RWPE2 (cell line): ENCODE data around the gene SLIRP.
"Not testable (repeated sequence)": the region's sequence is repeated elsewhere in the genome, so short reads cannot be mapped to it uniquely, and the experiment has no call there.

Experiments used
- ATAC-seq: fragments of 200-7000 bp; cut with Tn5 transposase; 3 replicates; pipeline ENCODE4 v1.9.1; 2021; ENCODE audit warnings: low read depth
- DNase-seq: peaks from one replicate; pipeline ENCODE4 v3.0.0-alpha.2; 2020; ENCODE audit warnings: low spot score
- H3K27ac ChIP-seq: fragments of 450-650 bp; 2 replicates; pipeline ENCODE4 v1.5.1; 2017; ENCODE audit warnings: mild to moderate bottlenecking; ENCODE audit not compliant: poor library complexity, severe bottlenecking
- H3K27me3 ChIP-seq: fragments of 250-450 bp; sonication (Bioruptor Pico); 2 replicates; pipeline ENCODE4 v1.5.1; 2021; ENCODE audit warnings: mild to moderate bottlenecking, moderate library complexity; ENCODE audit not compliant: insufficient read depth, poor library complexity, severe bottlenecking
- H3K36me3 ChIP-seq: fragments of 250-450 bp; sonication (Bioruptor Pico); 2 replicates; pipeline ENCODE4 v1.5.1; 2020; ENCODE audit warnings: low read depth, mild to moderate bottlenecking, moderate library complexity
- H3K4me1 ChIP-seq: fragments of 250-450 bp; sonication (Bioruptor Pico); 2 replicates; pipeline ENCODE4 v1.5.1; 2021; ENCODE audit warnings: mild to moderate bottlenecking, moderate library complexity; ENCODE audit not compliant: insufficient read depth, poor library complexity, severe bottlenecking
- H3K4me3 ChIP-seq: fragments of 250-450 bp; sonication (Bioruptor Pico); 2 replicates; pipeline ENCODE4 v1.5.1; 2021; ENCODE audit warnings: mild to moderate bottlenecking, moderate library complexity; ENCODE audit not compliant: severe bottlenecking
- H3K9me3 ChIP-seq: fragments of 250-450 bp; sonication (Bioruptor Pico); 2 replicates; pipeline ENCODE4 v1.5.1; 2021; ENCODE audit warnings: mild to moderate bottlenecking, moderate library complexity; ENCODE audit not compliant: severe bottlenecking
- CTCF ChIP-seq: fragments of 450-650 bp; IDR thresholded peaks from one replicate; pipeline ENCODE4 v1.5.1; 2017; ENCODE audit warnings: mild to moderate bottlenecking, moderate library complexity; ENCODE audit not compliant: poor library complexity, severe bottlenecking

SLIRP gene

GRCh38 chr14:77738559-77739250 lies 30.8 kb downstream of the SLIRP start:
- ATAC-seq (no peak), DNase-seq (no peak)
- Histone ChIP-seq H3K4me3 (no peak overlapping the region), H3K27ac (no peak overlapping the region), H3K9me3 (no peaks in the 10 kb centered on the region), H3K36me3 (peaks cover 90% of the 10 kb centered on the region), H3K27me3 (no peaks in the 10 kb centered on the region), H3K4me1 (no peaks in the 10 kb centered on the region)
- TF ChIP-seq CTCF, result no peak

- H3K36me3 ChIP-seq, result peaks cover 83% of the 10 kb centered on the region
- no peak for TF ChIP-seq CTCF
- H3K4me1 ChIP-seq, result no peaks in the 10 kb centered on the region
- DNase-seq, result no peak
- H3K4me3 ChIP-seq, result no peak overlapping the region
- no peak for ATAC-seq
- H3K27ac ChIP-seq, result no peak overlapping the region
- H3K27me3 ChIP-seq, result no peaks in the 10 kb centered on the region
- no peaks in the 10 kb centered on the region for H3K9me3 ChIP-seq
Observed at GRCh38 chr14:77741438-77741837, 33.5 kb downstream of the SLIRP start.

- Histone ChIP-seq H3K4me3 (no peak overlapping the region), H3K9me3 (no peaks in the 10 kb centered on the region), H3K36me3 (peaks cover 77% of the 10 kb centered on the region), H3K4me1 (no peaks in the 10 kb centered on the region), H3K27ac (no peak overlapping the region), H3K27me3 (no peaks in the 10 kb centered on the region)
- no peak for ATAC-seq
- TF ChIP-seq CTCF, result no peak
- DNase-seq, result no peak
Observed at GRCh38 chr14:77746064-77746702, 38.3 kb downstream of the SLIRP start.

- not testable (repeated sequence) for H3K27me3 ChIP-seq, H3K4me1 ChIP-seq, ATAC-seq, DNase-seq, H3K9me3 ChIP-seq, H3K4me3 ChIP-seq, H3K27ac ChIP-seq
- H3K36me3 ChIP-seq, result peaks cover 79% of the 10 kb centered on the region
Observed at GRCh38 chr14:77747425-77747824, 39.5 kb downstream of the SLIRP start.

GRCh38 chr14:77752266-77752665 lies 44.4 kb downstream of the SLIRP start:
- Histone ChIP-seq H3K9me3 (no peaks in the 10 kb centered on the region), H3K4me3 (no peak overlapping the region), H3K27ac (no peak overlapping the region), H3K4me1 (no peaks in the 10 kb centered on the region), H3K27me3 (no peaks in the 10 kb centered on the region), H3K36me3 (peaks cover 86% of the 10 kb centered on the region)
- TF ChIP-seq CTCF, result no peak
- ATAC-seq (no peak), DNase-seq (no peak)
